ENCODE data around the gene PSMA2. TPM values are rescaled to one million over a fixed set of nuclear protein-coding genes. Genes with fewer than 3 reads are reported as not detected.

Gene PSMA2
- total RNA-seq, 6 donors from 2014 or later, result 14.7 to 58.9 (median 42.8) TPM

- Histone ChIP-seq H3K4me3 (no peak overlapping the region), H3K4me1 (no peaks in the 10 kb centered on the region), H3K9me3 (peaks cover 0 to 7% (median 6%) of the 10 kb centered on the region in 4 donors), H3K36me3 (no peaks in the 10 kb centered on the region), H3K27me3 (no peaks in the 10 kb centered on the region), H3K27ac (no peak overlapping the region)
- DNase-seq (no peak), ATAC-seq (ENCODE audit: low FRiP score in 2 of 2) (no peak)
- 74 to 86% methylated on average over 4 of the region's 4 CpGs for WGBS, 2 donors
- no peak for TF ChIP-seq POLR2AphosphoS5 (IDR thresholded peaks at IDR 0.05)
Measured at GRCh38 chr7:42952328-42952727, 20.4 kb upstream of the PSMA2 start.

DNA sequence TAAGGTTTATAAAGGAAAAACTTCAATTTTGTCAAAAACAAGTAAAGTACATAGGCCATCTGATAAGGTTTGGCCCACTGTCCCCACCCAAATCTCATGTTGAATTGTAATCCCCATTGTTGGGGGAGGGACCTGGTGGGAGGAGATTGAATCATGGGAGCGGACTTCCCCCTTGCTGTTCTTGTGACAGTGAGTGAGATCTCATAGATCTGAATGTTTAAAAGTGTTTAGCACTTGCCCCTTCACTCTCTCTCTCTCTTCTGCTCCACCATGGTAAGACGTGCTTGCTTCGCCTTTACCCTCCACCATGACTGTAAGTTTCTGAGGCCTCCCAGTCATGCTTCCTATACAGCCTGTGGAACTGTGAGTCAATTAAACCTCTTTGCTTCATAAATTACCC, 18.4 kb upstream of the PSMA2 start:
- 60 to 76% methylated on average over 3 of the region's 3 CpGs for WGBS, 2 donors
- ATAC-seq (ENCODE audit: low FRiP score in 2 of 2), result no peak
- no peak overlapping the region for H3K27ac ChIP-seq

GRCh38 chr7:42947521-42947920, 15.5 kb upstream of the PSMA2 start:
- no peaks in the 10 kb centered on the region for H3K36me3 ChIP-seq
- no peaks in the 10 kb centered on the region for H3K27me3 ChIP-seq
- no peaks in the 10 kb centered on the region for H3K9me3 ChIP-seq
- no peak overlapping the region for H3K4me3 ChIP-seq
- no peak for DNase-seq
- WGBS, 2 donors, result 76 to 79% methylated on average over 2 of the region's 2 CpGs
- H3K27ac ChIP-seq, result no peak overlapping the region
- H3K4me1 ChIP-seq, result no peaks in the 10 kb centered on the region
- ATAC-seq (ENCODE audit: low FRiP score in 2 of 2), result no peak
- TF ChIP-seq, protein P1, sequence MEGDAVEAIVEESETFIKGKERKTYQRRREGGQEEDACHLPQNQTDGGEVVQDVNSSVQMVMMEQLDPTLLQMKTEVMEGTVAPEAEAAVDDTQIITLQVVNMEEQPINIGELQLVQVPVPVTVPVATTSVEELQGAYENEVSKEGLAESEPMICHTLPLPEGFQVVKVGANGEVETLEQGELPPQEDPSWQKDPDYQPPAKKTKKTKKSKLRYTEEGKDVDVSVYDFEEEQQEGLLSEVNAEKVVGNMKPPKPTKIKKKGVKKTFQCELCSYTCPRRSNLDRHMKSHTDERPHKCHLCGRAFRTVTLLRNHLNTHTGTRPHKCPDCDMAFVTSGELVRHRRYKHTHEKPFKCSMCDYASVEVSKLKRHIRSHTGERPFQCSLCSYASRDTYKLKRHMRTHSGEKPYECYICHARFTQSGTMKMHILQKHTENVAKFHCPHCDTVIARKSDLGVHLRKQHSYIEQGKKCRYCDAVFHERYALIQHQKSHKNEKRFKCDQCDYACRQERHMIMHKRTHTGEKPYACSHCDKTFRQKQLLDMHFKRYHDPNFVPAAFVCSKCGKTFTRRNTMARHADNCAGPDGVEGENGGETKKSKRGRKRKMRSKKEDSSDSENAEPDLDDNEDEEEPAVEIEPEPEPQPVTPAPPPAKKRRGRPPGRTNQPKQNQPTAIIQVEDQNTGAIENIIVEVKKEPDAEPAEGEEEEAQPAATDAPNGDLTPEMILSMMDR (IDR thresholded peaks at IDR 0.05), result no peak
- TF ChIP-seq POLR2A (IDR thresholded peaks at IDR 0.05), result no peak

More for the DNA sequence above, 18.4 kb upstream of the PSMA2 start:
- no peak for DNase-seq
- no peaks in the 10 kb centered on the region for H3K27me3 ChIP-seq
- H3K4me1 ChIP-seq, result no peaks in the 10 kb centered on the region
- H3K9me3 ChIP-seq, result no peaks in the 10 kb centered on the region
- H3K36me3 ChIP-seq, result no peaks in the 10 kb centered on the region
- TF ChIP-seq, protein P1 (IDR thresholded peaks at IDR 0.05), result no peak
- TF ChIP-seq EP300 (IDR thresholded peaks at IDR 0.05) (no peak), POLR2A (IDR thresholded peaks at IDR 0.05) (no peak), POLR2AphosphoS5 (IDR thresholded peaks at IDR 0.05) (no peak)
- H3K4me3 ChIP-seq, result no peak overlapping the region

- H3K27ac ChIP-seq, result no peak overlapping the region
- H3K4me3 ChIP-seq, result no peak overlapping the region
- DNase-seq (no peak), ATAC-seq (ENCODE audit: low FRiP score in 2 of 2) (peak in 1 of 2 donors; percentile 36)
- H3K36me3 ChIP-seq, result no peaks in the 10 kb centered on the region
- no peaks in the 10 kb centered on the region for H3K4me1 ChIP-seq
- 95 to 100% methylated on average over 2 of the region's 2 CpGs for whole genome bisulfite sequencing, 2 donors
- no peaks in the 10 kb centered on the region for H3K9me3 ChIP-seq
- H3K27me3 ChIP-seq, result no peaks in the 10 kb centered on the region
- TF ChIP-seq, protein P1 (IDR thresholded peaks at IDR 0.05), result no peak
- no peak for TF ChIP-seq EP300 (IDR thresholded peaks at IDR 0.05)
- no peak for TF ChIP-seq POLR2A (IDR thresholded peaks at IDR 0.05)
- no peak for TF ChIP-seq POLR2AphosphoS5 (IDR thresholded peaks at IDR 0.05)
Measured at GRCh38 chr7:42946627-42946950, 14.6 kb upstream of the PSMA2 start.

GRCh38 chr7:42945821-42946626, 14.1 kb upstream of the PSMA2 start:
- ATAC-seq (ENCODE audit: low FRiP score in 2 of 2), result peak in 1 of 2 donors; percentile 75
- Histone ChIP-seq H3K27ac (no peak overlapping the region), H3K9me3 (no peaks in the 10 kb centered on the region), H3K4me1 (no peaks in the 10 kb centered on the region), H3K4me3 (no peak overlapping the region), H3K27me3 (no peaks in the 10 kb centered on the region), H3K36me3 (no peaks in the 10 kb centered on the region)
- no peak for DNase-seq
- WGBS, 2 donors, result 33 to 49% methylated on average over 3 to 4 of the region's 4 CpGs
- TF ChIP-seq, protein P1 (IDR thresholded peaks at IDR 0.05), result no peak
- TF ChIP-seq POLR2AphosphoS5 (IDR thresholded peaks at IDR 0.05) (no peak), EP300 (IDR thresholded peaks at IDR 0.05) (no peak), POLR2A (IDR thresholded peaks at IDR 0.05) (no peak)
